NCI-H446 treated with DMSO at 0.1 percent for 48 hours (cell line): ENCODE data around the gene SELENOK.
A peak's percentile ranks its signal among the peaks of the same experiment; 100 is the strongest.

Experiments
- DNase-seq: peaks from one replicate; lab custom pipeline; 2025; lab: John Stamatoyannopoulos, UW

Gene SELENOK

DNA sequence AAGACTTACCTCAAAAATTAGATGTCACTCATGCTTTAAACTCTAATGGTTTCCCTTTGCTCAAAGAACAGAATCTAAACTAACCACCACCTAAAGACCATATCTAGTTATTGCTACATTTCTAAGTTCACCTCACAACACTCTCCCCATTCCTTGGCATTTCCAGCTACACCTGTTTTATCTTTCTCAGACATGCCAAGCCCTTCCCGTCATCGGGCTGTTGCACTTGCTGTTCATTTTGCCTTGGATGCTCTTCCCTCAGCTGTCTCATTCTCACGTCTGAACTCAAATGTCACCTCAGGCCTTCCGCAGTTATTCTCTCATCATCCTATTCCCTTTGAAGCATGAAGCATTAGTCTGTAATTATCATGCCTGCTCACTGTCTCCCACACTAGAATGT is 8.7 kb downstream of the SELENOK start:
- no peak for DNase-seq

DNA sequence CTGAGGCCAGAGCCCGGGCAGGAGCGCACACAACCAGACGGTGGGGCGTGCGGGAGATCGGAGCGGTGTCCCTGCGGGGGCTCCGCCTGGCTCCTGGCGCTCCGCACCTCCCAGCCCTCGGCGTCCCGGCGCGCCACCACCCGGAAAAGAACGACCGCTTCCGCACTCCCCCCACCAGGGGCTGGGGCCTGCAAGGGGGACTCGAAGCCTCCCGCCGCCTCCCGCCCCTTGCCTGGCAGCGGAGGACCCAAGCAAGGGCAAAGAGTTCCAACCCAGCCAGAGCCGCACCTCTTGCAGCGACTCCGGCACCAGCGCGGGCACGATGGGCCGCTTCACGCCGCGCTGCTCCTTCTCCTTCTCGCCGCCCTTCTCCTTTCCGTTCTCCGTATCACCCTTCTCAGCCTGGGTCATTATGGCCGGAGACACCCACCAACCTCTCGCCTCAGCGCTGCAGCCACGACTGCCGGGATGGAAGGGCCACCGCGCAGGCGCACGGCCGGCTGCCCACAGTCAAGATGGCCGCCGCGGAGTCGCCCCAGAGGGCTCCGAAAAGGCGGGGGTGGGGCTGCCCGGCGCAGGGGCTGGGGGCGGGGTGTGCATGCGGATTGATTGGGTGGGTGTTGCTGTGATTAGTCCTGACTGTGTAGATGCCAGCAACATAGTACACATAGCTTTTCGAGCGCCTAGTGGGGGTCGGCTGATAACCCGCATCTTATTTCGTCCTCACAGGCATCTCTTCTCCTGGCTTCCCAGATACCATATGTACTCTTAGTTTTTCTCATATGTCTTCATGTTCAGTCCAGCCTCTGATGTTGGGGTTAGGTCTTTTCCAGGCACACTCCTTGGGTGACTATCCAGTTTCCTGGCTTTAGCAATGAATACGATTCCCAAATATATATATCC is 9.7 kb downstream of the SELENOK start, which contains the start of gene ACTR8:
ACTR8 (minus strand) TSS at position 462 of the 903 bp plus-strand sequence; CDS start at position 411, 51 bp downstream.
- peak; percentile 27 for DNase-seq

GRCh38 chr3:53880396-53881345 is 11.0 kb downstream of the SELENOK start:
- no peak for DNase-seq

- no peak for DNase-seq
Observed at GRCh38 chr3:53865732-53866499, 25.7 kb downstream of the SELENOK start.

DNA sequence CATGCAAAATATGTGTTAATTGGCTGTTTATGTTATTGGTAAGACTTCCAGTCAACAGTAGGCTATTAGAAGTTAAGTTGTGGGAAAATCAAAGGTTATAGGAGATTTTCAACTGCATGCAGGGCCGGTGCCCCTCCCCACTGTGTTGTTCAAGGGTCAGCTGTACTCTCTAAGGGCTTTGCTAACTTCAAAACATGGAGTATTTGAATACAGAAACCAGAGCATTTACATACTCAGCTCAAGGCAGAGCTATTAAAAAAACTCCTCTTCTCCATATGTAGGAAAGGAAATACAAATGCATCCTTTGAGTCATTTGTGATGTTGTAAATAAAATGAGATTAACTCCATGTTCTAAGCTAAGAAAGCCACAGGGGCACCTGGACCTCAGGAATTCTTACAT is 28.5 kb downstream of the SELENOK start:
- no peak for DNase-seq

DNA sequence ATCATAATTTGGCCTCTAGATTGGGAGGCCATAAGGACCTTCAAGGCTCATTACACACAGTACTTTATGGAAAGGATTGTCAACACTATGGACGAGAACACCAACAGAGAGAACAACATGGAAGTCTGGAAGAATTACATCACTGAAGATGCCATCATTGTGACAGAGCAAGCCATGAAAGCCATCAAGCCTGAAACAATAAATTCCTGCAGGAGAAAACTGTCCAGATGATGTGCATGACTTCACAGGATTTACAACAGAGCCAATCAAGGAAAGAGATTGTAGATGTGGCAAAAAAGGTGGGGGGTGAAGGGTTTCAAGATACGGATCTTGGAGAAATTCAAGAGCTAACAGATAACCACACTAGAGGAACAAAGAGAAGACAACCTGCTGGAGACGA is 29.4 kb downstream of the SELENOK start:
- no peak for DNase-seq

- no peak for DNase-seq
Observed at GRCh38 chr3:53860196-53860595, 31.5 kb downstream of the SELENOK start.

GRCh38 chr3:53859178-53859577 is 32.5 kb downstream of the SELENOK start:
- DNase-seq = no peak

DNA sequence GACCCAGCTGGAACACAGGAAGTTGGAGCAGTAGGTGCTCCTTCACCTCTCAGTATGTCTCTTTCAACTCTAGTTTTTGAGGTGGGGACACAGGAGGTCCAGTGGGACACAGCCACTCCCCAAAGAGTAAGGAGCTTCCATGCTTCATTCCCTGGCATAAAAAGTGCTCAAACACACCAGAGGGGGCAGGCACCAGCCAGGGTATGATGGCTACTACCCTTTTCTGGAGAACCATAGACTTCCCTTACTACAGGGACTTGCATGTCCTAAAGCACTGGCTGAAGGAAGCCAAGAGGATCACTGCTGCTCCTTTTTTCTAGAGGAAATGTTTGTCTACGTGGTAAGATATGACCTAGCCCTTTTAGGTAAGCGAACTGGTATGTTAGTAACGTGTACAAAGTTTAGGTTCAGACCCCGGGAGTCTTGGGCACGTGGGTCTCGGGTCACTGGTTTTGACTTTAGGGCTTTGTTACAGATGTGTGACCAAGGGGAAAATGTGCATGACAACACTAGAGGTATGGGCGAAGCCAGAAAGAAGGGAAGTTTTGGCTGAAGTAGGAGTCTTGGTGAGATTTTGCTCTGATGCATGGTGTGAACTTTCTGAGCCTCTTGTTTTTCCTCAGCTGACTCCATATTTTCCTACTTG is 33.4 kb downstream of the SELENOK start:
- DNase-seq = no peak

- no peak for DNase-seq
Observed at GRCh38 chr3:53856964-53857363, 34.7 kb downstream of the SELENOK start.

DNA sequence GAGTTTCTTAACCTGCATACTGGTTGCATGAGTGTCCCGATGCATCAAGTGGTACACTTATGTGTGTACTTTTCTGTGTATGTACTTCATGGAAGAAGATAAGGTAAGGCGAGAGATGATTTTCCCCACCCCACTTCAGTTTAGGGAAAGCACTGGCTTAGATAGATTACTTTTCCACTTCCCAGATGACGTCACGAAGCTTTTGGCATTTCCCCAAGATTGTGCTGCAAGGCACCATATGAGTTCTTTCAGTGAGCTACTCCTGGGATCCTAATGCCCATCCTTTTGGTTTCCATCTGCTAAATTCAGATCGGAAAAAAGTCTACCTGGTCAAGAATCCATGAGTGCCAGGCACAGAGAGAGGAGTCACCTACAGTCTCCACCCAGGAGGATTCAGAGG is 40.8 kb downstream of the SELENOK start:
- DNase-seq = no peak

- no peak for DNase-seq
Observed at GRCh38 chr3:53849916-53850315, 41.7 kb downstream of the SELENOK start.

GRCh38 chr3:53846851-53847155 is 44.9 kb downstream of the SELENOK start:
- DNase-seq = no peak

- DNase-seq = peak; percentile 9
Observed at GRCh38 chr3:53846134-53846850, 45.4 kb downstream of the SELENOK start, which contains the start of the genes CHDH and IL17RB. Gene CHDH, minus strand, starts transcription at chr3:53846419. Its CDS starts 22,411 bp downstream, at chr3:53824008. Gene IL17RB, plus strand, starts transcription at chr3:53846568. Its CDS starts 21 bp downstream, at chr3:53846589.

GRCh38 chr3:53845881-53846133 is 45.9 kb downstream of the SELENOK start:
- no peak for DNase-seq

DNA sequence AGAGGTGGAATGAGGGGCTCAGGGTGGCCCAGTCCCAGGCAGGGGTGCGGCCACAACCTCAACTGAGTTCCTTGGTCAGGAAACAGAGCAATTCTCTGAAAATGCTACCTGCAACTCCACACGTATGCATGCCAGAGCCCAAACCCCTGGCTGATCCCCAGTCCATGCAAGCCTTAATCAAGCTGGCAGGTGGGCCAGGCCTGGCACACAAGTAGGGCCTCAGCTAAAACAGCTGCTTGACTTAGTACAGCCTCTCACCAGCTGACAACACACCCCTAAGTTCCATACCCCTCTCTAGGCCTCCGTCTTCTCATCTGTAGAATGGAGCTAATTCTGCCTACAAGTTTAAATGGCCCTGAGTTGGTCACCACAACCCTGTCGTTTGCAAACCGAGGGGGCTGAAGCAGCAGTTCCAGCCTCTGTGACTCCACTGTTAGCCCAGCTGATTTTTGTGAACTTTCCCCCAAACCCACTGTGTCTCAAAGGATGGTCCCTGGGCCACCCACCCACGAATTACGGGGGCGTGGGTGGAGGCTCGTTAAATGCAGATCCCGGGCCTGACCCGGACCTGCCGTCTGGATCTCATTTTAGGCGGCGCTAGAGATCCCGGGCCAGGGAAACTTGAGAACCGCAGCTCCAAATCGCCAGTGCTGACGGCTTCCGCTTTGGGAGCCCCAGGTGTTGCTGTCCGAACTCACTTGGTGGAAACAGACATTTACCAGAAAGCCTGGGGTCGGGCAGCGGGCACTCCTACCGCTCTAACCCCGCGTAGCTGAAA is 46.4 kb downstream of the SELENOK start:
- DNase-seq = no peak

DNA sequence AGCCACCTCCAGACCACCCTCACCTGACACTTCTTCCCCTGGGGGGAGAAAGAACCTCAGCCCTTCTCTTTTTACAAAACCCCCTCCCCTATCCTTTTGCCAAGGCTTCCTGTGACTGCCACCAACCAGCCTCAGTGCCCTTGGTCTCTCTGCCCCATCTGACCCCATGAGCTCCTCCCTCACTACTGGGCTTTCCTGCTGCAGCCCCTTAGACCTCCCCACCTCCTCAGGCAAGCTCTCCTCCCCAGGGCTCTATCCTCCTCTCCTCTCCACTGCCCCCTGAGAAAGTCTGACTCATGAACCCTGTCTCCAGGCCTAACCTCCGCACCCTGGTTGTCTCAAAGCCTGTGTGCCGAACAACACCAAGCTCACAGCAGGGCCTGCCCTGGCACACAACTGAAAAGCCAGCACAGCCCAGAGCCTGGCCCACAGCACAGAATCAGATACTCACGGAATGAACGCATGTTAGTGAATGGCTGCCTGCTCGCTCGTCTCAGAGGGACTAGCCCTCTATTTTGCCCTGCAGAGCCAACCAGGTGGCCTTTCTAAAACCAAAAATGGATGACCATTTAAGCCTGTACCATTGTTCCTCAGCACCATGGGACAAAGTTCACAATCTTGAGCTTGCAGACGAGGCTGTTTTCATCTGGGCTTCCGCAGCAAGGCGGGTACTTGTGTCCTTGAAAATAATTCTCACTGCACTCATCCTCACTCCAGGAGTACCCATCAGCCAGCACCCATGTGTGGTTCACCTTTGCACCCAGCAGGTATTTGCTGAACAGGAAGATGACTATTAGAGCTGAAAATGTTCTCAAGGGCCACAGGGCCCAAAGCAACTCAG is 47.2 kb downstream of the SELENOK start:
- no peak for DNase-seq

DNA sequence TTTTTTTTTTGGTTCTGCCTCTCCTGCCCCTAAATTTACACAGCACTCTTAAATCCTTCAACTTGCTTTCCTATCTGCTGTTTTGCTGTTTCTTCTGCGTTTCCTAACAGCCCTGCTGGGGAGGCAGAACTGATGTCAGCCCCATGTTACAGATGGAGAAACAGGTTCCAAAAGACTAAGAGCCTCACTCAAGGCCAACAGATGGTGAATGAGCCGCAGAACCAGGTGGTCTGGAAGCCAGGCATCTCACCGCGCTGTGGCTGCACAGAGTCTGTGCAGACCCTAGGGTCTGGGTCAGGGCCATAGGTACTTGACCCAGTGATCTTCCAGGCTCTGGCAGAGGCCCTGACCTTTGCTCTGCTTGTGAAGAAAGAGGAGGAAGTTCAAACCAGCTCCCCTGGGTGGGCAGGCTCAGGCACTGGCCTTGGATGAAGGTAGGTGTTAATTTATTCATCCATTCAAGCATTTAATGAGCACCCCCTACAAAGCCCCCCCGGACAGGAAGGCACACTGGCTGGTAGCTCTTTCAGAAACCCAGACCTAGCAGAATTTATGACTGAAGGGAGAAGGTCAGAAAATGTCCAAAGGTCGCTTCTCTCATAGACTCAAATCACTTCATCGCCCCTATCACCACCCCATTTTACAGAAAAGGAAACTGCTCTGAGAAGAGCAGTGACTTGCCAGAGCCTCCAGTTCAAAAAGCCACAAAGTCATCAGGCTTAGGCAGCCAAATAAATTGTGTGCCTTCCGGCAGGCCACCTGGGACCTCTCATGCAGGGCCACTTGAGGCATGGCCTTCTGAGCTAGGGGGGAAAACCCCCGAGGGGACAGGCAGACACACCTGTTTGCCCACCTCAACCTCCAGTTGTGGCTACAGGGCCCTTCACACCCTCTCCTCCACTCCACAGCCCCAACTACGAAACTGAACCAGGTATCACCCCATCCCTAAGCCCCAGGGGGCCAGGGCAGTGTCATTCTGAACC is 48.2 kb downstream of the SELENOK start:
- DNase-seq = no peak
